ENCODE results near the gene IRF3.

DNA sequence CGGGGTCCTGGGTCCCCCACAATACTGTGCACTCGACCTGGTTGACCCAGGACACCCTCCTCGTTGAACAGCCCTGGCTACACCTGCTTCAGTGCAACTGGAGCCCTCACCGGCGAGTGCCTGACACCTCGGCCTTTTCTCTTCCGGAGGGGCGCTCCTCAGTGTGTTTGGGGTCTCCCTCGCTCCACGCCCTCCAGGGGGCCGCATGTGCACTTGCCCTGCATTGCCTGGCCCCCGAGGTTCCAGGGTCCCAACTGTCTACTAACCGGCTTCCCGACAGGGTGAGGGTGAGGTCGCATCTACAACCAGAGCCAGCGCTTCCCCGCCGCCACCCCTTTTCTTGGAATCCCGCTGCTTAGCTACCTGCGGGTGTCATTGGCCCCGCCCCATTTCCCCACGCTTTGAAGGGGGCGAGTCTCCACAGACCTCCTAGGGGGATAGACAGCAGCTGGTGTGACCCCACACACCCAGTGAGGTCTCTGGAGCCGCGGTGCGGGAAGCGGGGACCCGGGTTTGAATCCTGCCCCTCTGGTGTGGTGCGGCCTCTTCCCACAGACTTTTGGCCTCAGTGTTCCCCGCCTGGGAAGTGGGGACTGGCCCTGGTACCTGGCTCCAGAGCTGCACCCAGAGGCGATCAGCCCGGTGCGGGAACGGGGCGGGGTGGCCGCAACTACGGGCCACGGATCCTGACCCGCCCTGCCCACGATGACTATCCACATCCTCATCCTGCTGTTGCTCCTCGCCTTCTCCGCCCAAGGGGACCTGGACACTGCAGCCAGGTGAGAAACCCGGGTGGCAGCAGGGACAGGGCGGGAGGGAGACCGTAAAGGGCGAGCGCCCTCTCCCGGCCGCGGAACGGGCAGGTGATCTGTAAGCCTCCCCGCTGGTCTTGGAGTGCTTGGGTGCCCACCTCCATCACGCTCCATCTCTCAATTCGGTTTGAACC, 23.7 kb upstream of the IRF3 start, which contains the start of gene ADM5:
- TF ChIP-seq POLR2AphosphoS5 (IDR thresholded peaks at IDR 0.05; ENCODE audit: low read depth, low read length) (no peak), TAF1 (IDR thresholded peaks at IDR 0.05; ENCODE audit: borderline replicate concordance, insufficient read depth, low read length) (no peak), SIN3A (IDR thresholded peaks at IDR 0.05; ENCODE audit: borderline replicate concordance, insufficient read depth, low read length) (no peak)
